HS-27A (cell line): Measurements from ENCODE around the gene ATRNL1.
"Not testable (repeated sequence)": the region's sequence is repeated elsewhere in the genome, so short reads cannot be mapped to it uniquely, and the experiment has no call there.

ENCODE experiments used
- DNase-seq: peaks from one replicate; pipeline ENCODE4 v3.0.0-alpha.2; 2012; ENCODE audit warnings: low read depth, missing footprints

Gene ATRNL1

DNA sequence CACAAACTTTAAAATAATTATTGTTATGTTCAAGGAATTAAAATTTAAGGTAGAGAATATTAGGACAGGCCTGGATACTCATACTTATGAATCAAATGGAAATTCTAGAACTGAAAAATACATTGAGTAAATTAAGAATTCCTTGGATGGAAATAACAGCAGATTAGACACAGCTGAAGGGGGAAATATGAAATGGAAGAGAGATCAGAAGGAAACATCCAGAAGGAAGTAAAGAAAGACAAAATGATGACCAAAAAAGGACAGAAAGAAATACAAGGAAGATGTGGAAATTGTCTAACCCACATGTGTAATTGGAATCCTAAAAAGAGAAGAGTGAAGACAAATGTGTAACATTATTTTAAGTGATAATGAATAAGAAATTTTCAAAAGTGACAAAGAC, 128.9 kb downstream of the ATRNL1 start:
- no peak for DNase-seq

DNA sequence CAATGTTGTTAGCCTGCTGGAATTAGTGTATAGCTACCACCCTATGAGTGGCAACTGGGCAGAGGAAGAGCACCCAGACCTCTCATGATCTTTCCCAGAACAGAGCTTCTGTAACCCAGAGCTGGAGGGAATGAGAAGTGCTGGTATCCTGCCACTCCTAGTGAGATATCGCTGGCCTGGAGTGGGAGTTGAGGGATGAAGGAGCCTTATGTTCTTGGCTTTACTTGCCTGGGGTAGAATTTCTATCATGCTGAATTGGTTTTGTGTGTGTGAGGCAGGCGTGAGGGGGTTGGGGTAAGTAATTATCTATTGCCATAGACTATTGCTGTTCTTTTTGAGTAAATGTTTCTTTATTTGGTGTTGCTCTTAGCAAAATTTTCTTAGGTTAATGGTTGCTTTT, 146.6 kb downstream of the ATRNL1 start:
- DNase-seq = no peak

DNA sequence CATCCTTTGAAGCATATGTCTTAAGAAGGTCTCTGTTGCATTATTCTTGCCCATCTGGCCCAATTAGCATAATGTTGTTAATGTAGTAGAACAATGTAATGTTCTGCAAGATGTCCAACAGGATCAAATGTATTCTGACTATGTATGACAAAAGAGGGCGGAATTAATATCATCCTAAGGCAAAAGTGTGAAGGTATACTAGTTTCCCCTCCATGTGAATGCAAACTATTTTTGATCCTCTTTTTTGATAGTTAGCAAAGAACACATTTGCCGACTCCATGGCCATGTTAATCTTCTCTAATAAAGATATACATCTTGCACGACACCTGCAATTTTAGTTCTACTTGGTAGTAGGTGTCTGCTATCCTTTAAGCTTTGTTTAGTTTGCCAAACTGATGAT, 157.6 kb downstream of the ATRNL1 start:
- no peak for DNase-seq

GRCh38 chr10:115253765-115254164, 160.6 kb downstream of the ATRNL1 start:
- DNase-seq = not testable (repeated sequence)

- no peak for DNase-seq
These were observed 179.3 kb downstream of the ATRNL1 start for GRCh38 chr10:115272482-115272881.

DNA sequence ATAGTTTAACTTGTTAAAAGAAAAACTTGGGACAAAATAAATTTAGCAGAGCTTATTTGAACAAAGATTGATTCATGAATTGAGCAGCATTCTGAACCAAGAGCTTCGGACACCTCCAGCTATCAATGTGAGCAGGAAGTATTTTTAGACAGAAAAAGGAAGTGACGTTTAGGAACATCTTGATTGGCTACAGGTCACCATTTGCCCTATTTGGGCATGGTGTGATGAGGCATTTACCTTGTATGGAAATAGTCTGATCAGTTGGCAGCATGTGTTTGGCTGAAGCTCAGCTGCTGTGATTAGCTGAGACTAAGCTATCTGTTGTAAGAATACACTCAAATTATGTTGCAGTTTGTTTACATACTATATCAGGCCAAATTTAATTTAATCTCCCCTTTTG, 185.1 kb downstream of the ATRNL1 start:
- no peak for DNase-seq

DNA sequence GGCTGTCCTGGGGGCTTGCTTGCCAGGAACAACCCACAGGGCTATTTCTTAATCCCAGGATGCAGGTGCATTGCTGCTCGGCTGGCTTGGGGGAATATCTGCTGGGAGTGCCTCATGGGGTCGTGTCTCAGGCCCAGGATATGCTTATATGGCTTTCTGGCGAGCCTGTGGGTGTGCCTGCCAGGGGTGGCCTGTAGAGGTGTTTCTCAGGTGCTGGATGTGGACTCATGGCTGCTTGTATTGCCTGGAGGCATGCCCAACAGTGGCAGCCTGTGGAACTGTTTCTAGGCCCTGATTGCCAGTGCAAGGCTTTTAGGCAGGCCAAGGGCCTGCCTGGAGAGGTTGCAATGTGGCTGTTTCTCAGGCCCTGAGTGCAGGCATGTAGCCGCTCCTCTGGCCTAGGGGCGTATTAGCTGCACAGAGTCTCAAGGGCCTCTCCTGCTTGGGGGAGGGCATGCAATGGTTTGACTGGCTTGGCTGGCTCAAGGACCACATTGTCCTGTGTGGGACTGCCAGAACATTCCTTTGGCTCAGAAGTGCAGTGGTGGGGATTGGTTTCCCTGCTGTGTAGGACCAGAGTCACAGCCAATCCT, 202.1 kb downstream of the ATRNL1 start:
- DNase-seq = no peak

GRCh38 chr10:115300080-115300479, 206.9 kb downstream of the ATRNL1 start:
- no peak for DNase-seq

GRCh38 chr10:115319669-115320068, 226.5 kb downstream of the ATRNL1 start:
- DNase-seq = not testable (repeated sequence)

DNA sequence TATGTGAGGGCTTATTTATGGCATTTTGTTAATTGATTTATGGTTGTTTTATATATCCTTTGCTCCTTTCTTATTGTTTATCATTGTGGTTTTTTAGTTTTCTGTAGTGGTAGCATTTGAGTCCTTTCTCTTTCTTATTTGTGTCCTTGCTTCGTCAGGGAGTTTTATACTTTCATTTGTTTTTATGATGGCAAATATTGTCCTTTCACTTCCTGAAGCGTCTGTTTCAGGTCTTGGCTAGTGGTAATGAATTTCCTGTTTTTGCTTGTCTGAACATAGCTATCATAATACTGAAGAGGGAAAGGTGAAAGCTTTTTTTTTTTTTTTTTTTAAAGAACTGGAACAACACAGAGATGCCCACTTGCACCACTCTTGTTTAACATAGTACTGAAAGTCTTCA, 228.2 kb downstream of the ATRNL1 start:
- no peak for DNase-seq

- DNase-seq = no peak
These were observed 235.2 kb downstream of the ATRNL1 start for GRCh38 chr10:115328331-115328730.

DNA sequence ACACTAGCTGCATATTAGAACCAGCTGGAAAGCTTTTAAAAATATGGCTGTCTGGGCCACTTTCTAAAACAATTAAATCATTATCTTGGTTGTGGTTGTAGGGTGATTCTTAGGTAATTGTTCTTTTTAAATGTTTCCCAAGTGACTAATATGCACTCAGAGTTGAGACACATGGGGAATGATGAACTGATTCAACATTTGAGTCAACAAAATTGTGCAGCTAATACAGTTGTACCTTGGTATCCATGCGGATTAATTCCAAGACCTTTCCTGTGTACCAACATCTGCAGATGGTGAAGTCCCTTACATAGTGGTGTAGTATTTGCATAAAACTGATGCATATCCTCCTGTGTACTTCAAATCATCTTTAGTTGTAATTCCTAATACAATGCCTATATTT, 242.2 kb downstream of the ATRNL1 start:
- no peak for DNase-seq

GRCh38 chr10:115355162-115355760, 262.1 kb downstream of the ATRNL1 start:
- DNase-seq = peak; percentile 14

GRCh38 chr10:115367920-115368319, 274.8 kb downstream of the ATRNL1 start:
- DNase-seq = not testable (repeated sequence)

- DNase-seq = no peak
These were observed 285.9 kb downstream of the ATRNL1 start for GRCh38 chr10:115379064-115379463.

GRCh38 chr10:115384665-115385064, 291.5 kb downstream of the ATRNL1 start:
- DNase-seq = no peak

DNA sequence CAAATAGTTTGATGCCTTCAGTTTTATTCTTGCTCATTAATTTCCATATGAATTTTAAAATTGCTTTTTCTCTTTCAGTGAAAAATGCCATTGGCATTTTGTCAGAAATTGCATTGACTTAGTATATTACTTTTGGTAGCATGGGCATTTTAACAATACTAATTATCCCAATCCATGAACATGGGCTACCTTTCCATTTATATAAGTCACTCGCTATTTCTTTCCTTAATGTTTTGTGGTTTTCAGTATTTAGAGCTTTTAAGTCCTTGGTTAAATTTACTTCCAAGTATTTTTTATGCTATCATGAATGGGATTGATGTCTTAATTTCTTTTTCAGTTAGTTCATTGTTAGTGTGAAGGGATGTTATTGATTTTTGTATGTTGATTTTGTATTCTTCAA, 297.4 kb downstream of the ATRNL1 start:
- no peak for DNase-seq

GRCh38 chr10:115398026-115398425, 304.9 kb downstream of the ATRNL1 start:
- DNase-seq = no peak

DNA sequence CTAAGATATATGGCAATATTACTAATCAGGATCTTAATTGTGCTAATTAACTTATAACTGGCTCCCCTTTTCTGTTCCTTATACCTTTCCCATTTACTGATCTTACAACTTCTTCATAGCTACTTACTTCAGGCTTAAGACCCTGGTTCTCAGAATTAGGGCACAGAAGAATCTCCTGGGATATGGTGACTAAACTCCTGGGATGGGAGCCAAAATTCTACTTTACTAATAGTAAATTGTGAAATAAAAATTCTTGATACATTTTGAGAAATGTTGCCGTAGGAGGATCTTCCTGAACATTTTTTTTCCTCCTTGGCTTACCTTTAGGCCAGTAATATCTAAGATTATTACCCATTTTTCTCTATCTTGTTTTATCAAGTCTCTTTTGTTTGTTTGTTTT, 309.5 kb downstream of the ATRNL1 start:
- peak; percentile 53 for DNase-seq

- not testable (repeated sequence) for DNase-seq
These were observed 312.7 kb downstream of the ATRNL1 start for GRCh38 chr10:115405838-115406237.

DNA sequence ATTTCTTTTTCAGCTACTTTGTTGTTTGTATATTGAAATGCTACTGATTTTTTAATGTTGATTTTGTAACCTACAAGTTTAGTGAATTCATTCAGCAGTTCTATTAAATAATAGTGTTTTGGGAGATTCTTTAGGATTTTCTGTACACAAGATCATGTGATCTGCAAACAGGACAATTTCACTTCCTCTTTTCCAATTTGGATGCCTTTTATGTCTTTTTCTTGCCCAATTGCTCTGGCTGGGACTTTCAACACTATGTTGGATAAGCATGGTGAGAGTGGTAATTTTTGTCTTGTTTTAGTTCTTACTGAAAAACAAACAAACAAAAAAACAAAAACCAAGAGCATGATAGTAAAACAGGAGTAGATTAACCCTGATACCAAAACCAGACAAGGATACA, 316.2 kb downstream of the ATRNL1 start:
- DNase-seq = no peak

DNA sequence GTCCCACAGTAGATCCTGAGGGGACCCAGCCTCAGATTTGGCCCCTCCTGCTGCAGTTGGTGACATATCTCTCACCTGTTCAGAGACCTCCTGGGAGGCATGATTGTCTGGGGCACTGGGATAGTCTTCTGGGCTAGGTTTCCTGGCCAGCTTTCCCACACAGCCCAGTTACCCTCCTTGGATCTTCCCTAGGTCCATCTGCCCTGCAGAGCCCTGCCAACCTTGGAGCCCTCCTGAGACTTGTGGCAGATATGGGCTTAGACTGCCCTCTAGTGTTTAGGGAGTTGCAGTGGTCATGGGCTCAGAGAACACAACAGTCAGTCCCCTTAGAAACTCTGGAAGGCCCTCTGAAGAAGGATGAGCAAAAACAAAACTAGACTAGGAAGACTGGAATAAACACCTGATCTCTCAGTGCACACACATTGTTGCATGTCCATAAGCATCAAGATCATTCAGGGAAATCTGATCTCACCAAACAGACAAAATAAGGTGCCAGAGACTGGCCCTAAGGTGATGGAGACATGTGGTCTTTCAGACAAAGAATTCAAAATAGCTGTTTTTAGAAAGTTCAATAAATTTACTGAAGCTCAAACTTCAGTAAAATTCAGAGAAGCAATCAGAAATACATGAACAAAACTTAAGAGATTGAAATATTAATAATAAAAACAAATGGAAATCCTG, 324.6 kb downstream of the ATRNL1 start:
- DNase-seq = no peak

DNA sequence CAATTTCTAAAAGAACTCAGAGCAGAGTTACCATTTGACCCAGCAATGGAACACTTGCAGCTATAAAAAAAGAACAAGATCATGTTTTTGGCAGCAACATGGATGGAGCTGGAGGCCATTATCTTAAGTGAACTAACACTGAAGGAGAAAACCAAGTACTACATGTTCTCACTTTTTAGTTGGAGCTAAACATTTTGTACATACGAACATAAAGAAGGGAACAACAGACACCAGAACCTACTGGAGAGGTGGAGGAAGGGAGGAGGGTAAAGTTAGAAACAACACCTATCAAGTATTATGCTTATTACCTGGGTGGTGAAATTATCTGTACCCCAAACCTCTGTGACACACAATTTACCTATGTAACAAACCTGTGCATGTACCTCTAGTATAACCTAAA, 329.5 kb downstream of the ATRNL1 start:
- no peak for DNase-seq

DNA sequence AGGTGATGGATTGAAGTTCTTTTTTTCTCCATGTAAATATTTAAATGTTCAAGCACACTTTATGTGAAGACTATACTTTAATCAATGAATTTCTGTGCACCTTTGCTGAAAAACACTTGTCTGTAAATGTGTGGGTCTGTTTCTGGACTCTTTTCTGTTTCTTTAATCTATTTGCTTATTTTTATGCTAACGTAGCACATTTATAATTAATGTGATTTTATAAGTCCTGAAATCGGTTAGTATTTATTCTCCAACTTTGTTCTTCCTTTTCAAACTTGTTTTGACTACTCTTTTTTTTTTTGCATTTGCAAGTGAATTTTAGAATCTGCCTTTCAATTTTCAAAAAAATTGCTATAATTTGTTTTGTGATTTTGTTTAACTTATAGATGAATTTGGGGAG, 334.4 kb downstream of the ATRNL1 start:
- DNase-seq = no peak
